Measurements from ENCODE around the gene BCAT1.

Gene BCAT1

DNA sequence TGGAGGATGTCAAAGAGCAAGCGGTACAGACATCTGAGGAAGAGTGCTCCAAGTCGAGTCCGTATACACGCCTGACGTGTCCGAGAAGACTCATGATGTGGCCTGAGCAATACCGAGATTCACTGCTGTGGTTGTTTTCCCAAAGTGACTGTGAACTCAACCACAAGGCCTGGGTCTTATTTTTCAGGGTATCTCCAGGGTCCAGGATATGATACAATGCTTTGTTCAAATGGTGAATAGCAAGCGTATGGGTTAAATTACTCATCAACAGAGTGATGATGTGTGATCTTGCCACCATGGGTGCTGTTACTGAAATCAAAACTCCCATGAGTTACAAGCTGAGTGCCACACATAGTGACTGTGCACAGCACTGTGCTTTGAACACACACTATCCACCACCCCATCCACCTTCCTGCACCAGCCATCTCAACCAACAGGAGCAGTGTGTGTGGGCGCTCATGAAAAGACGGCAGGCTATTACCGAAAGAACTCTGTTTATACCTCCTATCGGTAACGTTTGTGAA, 109.6 kb downstream of the BCAT1 start:
- TF ChIP-seq, protein P1, sequence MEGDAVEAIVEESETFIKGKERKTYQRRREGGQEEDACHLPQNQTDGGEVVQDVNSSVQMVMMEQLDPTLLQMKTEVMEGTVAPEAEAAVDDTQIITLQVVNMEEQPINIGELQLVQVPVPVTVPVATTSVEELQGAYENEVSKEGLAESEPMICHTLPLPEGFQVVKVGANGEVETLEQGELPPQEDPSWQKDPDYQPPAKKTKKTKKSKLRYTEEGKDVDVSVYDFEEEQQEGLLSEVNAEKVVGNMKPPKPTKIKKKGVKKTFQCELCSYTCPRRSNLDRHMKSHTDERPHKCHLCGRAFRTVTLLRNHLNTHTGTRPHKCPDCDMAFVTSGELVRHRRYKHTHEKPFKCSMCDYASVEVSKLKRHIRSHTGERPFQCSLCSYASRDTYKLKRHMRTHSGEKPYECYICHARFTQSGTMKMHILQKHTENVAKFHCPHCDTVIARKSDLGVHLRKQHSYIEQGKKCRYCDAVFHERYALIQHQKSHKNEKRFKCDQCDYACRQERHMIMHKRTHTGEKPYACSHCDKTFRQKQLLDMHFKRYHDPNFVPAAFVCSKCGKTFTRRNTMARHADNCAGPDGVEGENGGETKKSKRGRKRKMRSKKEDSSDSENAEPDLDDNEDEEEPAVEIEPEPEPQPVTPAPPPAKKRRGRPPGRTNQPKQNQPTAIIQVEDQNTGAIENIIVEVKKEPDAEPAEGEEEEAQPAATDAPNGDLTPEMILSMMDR (IDR thresholded peaks at IDR 0.05; ENCODE audit: low read depth, low read length), result no peak
- peak in 1 of 2 donors; percentile 56 for DNase-seq (ENCODE audit: low read depth in 2 of 2)
- H3K4me3 ChIP-seq (replicated peaks in 1 of 2; ENCODE audit: low read depth in 2 of 2, low read length in 2 of 2), result no peak overlapping the region

DNA sequence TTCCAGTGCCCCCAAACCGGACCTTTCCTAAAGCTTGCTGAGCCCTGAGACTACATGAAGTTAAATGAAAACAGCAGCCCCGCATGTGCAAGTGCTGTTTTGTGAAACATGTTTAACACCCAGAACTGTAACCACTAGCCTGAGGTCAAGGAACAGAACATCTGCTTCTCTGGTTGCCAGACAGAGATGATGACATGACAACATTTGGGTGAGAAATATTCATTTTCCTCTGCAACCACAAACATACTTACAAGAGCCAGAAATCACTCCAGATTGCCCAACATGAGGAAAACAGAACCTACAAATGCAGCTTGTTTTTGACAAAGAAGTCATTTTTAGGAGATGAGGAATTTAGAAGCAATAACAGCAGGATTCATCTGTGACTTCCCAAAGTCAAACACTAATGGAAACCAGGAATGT, 110.4 kb downstream of the BCAT1 start:
- TF ChIP-seq, protein P1 (IDR thresholded peaks at IDR 0.05; ENCODE audit: low read depth, low read length), result no peak
- no peak overlapping the region for H3K4me3 ChIP-seq (replicated peaks in 1 of 2; ENCODE audit: low read depth in 2 of 2, low read length in 2 of 2)
- peak; percentile 95 to 97 for DNase-seq (ENCODE audit: low read depth in 2 of 2)

DNA sequence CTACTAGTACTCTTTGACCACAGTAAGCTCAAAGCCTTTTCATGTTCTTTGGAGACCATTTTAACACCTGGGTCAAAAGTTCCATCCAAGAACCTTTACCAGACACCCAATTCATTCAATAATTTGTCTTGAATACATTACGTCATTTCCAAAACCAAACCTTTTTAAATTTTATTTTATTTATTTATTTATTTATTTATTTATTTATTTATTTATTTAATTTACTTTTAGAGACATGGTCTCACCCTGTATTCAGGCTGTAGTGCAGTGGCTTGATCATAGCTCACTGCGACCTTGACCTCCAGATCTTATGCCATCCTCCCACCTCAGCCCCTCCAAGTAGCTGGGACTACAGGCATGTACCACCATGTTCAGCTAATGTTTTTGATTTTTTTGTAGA, 113.5 kb downstream of the BCAT1 start:
- TF ChIP-seq, protein P1 (IDR thresholded peaks at IDR 0.05; ENCODE audit: low read depth, low read length), result no peak
- H3K4me3 ChIP-seq (replicated peaks in 1 of 2; ENCODE audit: low read depth in 2 of 2, low read length in 2 of 2), result no peak overlapping the region
- no peak for DNase-seq (ENCODE audit: low read depth in 2 of 2)

DNA sequence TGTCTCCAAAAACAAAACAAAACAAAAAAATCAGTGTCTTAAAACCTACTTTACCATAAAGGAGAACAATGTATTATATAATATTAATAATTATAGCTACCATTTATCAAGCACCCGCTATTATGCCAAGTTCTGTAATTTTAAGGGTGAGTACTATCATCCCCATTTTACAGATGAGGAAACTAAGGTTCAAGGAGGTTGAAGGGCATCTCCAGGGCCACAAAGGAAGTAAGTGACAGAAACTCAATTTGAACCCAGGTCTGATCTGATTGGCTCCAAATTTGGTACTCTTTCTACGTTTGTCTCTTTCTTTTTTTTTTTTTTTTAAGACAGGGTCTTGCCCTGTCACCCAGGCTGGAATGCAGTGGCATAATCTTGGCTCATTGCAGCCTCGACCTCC, 115.4 kb downstream of the BCAT1 start:
- H3K4me3 ChIP-seq (replicated peaks in 1 of 2; ENCODE audit: low read depth in 2 of 2, low read length in 2 of 2), result no peak overlapping the region
- TF ChIP-seq, protein P1 (IDR thresholded peaks at IDR 0.05; ENCODE audit: low read depth, low read length), result no peak
- DNase-seq (ENCODE audit: low read depth in 2 of 2), result no peak

DNA sequence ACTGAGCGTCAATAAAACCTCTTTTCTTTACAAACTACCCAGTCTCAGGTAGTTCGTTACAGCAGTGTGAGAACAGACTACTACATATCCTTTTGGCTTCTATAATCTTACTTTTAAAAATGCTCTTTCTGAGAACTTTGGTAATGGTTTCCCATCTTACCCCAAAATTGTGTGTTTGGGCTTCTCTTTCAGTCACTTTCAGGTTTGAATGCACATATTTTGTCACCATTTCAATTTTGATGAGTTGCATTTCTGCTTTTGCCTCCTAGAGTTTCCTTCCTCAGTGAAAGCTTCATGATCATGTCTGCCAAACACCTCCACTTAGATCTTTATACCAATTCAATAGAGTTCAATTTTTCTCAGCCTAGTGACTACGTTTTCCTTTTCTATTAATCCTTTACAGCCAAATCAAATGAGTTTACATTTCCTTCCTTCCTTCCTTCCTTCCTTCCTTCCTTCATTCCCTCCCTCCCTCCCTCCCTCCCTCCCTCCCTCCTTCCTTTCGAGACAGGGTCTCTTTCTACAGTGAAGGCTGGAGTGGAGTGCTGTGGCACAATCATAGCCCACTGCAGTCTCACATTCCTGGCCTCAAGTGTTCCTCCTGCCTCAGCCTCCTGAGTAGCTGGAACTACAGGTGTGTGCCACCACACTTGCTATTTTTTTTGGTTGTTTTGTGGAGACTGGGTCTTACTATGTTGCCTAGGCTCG, 124.9 kb downstream of the BCAT1 start:
- no peak overlapping the region for H3K4me3 ChIP-seq (replicated peaks in 1 of 2; ENCODE audit: low read depth in 2 of 2, low read length in 2 of 2)
- DNase-seq (ENCODE audit: low read depth in 2 of 2), result no peak
- TF ChIP-seq, protein P1 (IDR thresholded peaks at IDR 0.05; ENCODE audit: low read depth, low read length), result no peak

DNA sequence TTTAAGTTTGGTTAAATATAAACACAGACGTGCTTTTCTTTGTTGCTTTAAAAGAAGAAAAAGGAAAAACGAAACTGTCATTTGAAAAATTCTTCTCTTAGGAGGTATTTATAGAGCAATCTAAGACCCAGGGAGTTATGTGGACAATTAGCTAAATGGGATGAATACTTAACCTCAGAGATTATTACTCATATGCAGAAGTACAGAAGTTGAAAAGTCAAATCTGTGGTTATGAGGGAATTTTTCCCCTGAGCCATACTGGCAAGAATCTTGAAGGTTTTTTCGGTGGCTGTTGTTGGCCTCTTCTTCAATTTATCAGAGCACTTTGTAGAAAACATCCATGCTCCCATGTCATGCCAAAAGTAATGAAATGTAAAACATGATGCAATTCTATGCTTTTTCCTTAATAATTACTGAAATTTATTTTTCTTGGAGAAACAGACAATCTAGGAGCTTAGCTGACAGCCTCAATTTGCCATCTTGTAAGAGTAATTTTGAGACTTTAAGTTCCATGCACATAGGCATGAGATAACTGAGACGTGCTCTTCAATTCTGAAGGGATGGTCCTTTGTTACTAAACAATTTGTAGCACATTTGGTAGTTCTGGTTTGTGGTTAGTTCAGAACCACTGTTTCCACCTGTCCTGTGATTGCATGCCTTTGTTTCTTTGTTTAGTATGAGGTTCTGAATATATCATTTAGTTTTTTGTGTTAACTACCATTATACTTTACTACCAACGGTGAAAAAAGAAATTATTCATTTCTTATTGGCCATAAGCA, 126.6 kb downstream of the BCAT1 start:
- TF ChIP-seq, protein P1 (IDR thresholded peaks at IDR 0.05; ENCODE audit: low read depth, low read length), result no peak
- peak; percentile 83 to 86 for DNase-seq (ENCODE audit: low read depth in 2 of 2)
- no peak overlapping the region for H3K4me3 ChIP-seq (replicated peaks in 1 of 2; ENCODE audit: low read depth in 2 of 2, low read length in 2 of 2)
